Endothelial cell of umbilical vein (primary cell): ENCODE measurements around the gene SKP1. TPM values are rescaled to one million over a fixed set of nuclear protein-coding genes. Genes with fewer than 3 reads are reported as not detected.

ENCODE experiments used
- BruUV-seq: library from RNA; stranded (reverse); fragments of 400-500 nt; replicated peaks from 2 replicates; lab custom pipeline; 2021; lab: Mats Ljungman, UMichigan
- CTCF ChIA-PET: fragments of 300-600, 350-600 bp; sonication (Branson Sonifier 250); formaldehyde crosslinking; loops from one replicate; lab custom pipeline; 2021; ENCODE audit warnings: antibody characterized with exemption, inconsistent platforms; lab: Charles Lee
- POLR2A ChIA-PET: fragments of 300-600, 350-600 bp; sonication (Branson Sonifier 250); formaldehyde crosslinking; loops from one replicate; lab custom pipeline; 2021; ENCODE audit warnings: antibody characterized with exemption, inconsistent platforms; lab: Charles Lee
- DNase-seq: peaks from one replicate; pipeline ENCODE4 v3.0.0-alpha.2; 2011; ENCODE audit warnings: low read depth, low spot score
- FAIRE-seq: peaks from 2 replicates; lab custom pipeline; 2011; peaks lifted over from hg19 to GRCh38; lab: Jason Lieb, UNC
- H2AFZ ChIP-seq: 2 replicates; pipeline ENCODE4 v1.6.0; 2012; ENCODE audit warnings: low read depth, low read length, control low read depth, inconsistent platforms
- H3K27ac ChIP-seq: 2 replicates; pipeline ENCODE4 v1.5.1; 2011; ENCODE audit warnings: low read depth, mild to moderate bottlenecking, control low read depth, low read length, moderate library complexity; ENCODE audit not compliant: insufficient read depth
- H3K27me3 ChIP-seq, 2 experiments: 2 replicates each; pipeline versions ENCODE4 v1.6.0 to v1.6.1; 2011; ENCODE audit warnings: low read length in 2 of 2, mixed read lengths in 1 of 2; ENCODE audit not compliant: control insufficient read depth in 2 of 2, insufficient read depth in 2 of 2
- H3K36me3 ChIP-seq, 2 experiments: 2 replicates in 1 of 2; 3 replicates in 1 of 2; pipeline ENCODE4 v1.5.1; 2011; ENCODE audit warnings: low read length in 2 of 2, mild to moderate bottlenecking in 1 of 2, moderate library complexity in 1 of 2; ENCODE audit not compliant: control insufficient read depth in 2 of 2, insufficient read depth in 2 of 2; ENCODE audit errors: extremely low read depth in 1 of 2
- H3K4me1 ChIP-seq: 3 replicates; pipeline ENCODE4 v1.5.1; 2011; ENCODE audit warnings: mild to moderate bottlenecking, low read length; ENCODE audit not compliant: control insufficient read depth, insufficient read depth; ENCODE audit errors: extremely low read depth
- H3K4me2 ChIP-seq: 2 replicates; pipeline ENCODE4 v1.6.1; 2011; ENCODE audit warnings: low read length, control low read depth, mixed read lengths; ENCODE audit not compliant: insufficient read depth
- H3K4me3 ChIP-seq, 3 experiments: fragments of 200-600 bp in 1 of 3; sonication (generic), shearing (Covaris generic) in 1 of 3; replicated peaks in 1 of 3; 2 replicates each; pipeline ENCODE4 v1.5.1; 2011 to 2016; ENCODE audit warnings: control low read depth in 3 of 3, low read length in 3 of 3, mild to moderate bottlenecking in 2 of 3, inconsistent platforms in 1 of 3, low read depth in 1 of 3, moderate library complexity in 1 of 3; ENCODE audit not compliant: insufficient read depth in 1 of 3
- H3K79me2 ChIP-seq: 2 replicates; pipeline ENCODE4 v1.6.0; 2012; ENCODE audit warnings: low read length, inconsistent platforms; ENCODE audit not compliant: control insufficient read depth, insufficient read depth
- H3K9ac ChIP-seq: replicated peaks from 2 replicates; pipeline ENCODE3; 2011; ENCODE audit warnings: low read length, control low read depth; ENCODE audit not compliant: insufficient read depth; ENCODE audit errors: extremely low read depth
- H3K9me1 ChIP-seq: replicated peaks from 3 replicates; pipeline ENCODE4 v1.6.0; 2011; ENCODE audit warnings: mild to moderate bottlenecking, low read length; ENCODE audit not compliant: control insufficient read depth, insufficient read depth; ENCODE audit errors: extremely low read depth
- H3K9me3 ChIP-seq: replicated peaks from 2 replicates; pipeline ENCODE4 v1.5.1; 2012; ENCODE audit warnings: low read length, inconsistent platforms; ENCODE audit not compliant: control insufficient read depth, insufficient read depth
- H4K20me1 ChIP-seq: replicated peaks from 2 replicates; pipeline ENCODE3; 2011; ENCODE audit warnings: mild to moderate bottlenecking, low read length; ENCODE audit not compliant: control insufficient read depth, insufficient read depth; ENCODE audit errors: extremely low read depth
- CTCF ChIP-seq, 2 donors: IDR thresholded peaks; 1 replicate in 1 of 2; 2 replicates in 1 of 2; pipeline ENCODE4 v1.5.1; 2011; ENCODE audit warnings: low read length in 2 of 2, mild to moderate bottlenecking in 2 of 2, moderate library complexity in 2 of 2, control low read depth in 1 of 2, inconsistent platforms in 1 of 2, low read depth in 1 of 2; ENCODE audit not compliant: insufficient read depth in 1 of 2; ENCODE audit errors: extremely low read depth in 1 of 2
- EZH2 ChIP-seq: IDR thresholded peaks from 2 replicates; pipeline ENCODE4 v1.6.1; 2012; ENCODE audit warnings: borderline replicate concordance, low read depth, mild to moderate bottlenecking, moderate library complexity, low read length, inconsistent platforms; ENCODE audit not compliant: severe bottlenecking
- FOS ChIP-seq: IDR thresholded peaks from 2 replicates; pipeline ENCODE4 v1.6.1; 2011; ENCODE audit warnings: mild to moderate bottlenecking, low read length, moderate library complexity, borderline replicate concordance; ENCODE audit not compliant: insufficient read depth
- GATA2 ChIP-seq: IDR thresholded peaks from 2 replicates; pipeline ENCODE4 v1.7.0; 2011; ENCODE audit warnings: low read depth, mild to moderate bottlenecking, moderate library complexity, mixed read lengths, low read length; ENCODE audit not compliant: insufficient read length, insufficient read depth
- JUN ChIP-seq: IDR thresholded peaks from 2 replicates; pipeline ENCODE4 v1.6.1; 2011; ENCODE audit warnings: borderline replicate concordance, low read depth; ENCODE audit not compliant: insufficient read length, insufficient read depth
- MAX ChIP-seq: IDR thresholded peaks from 2 replicates; pipeline ENCODE4 v1.6.1; 2011; ENCODE audit not compliant: insufficient read depth, insufficient read length
- MYC ChIP-seq: IDR thresholded peaks from one replicate; pipeline ENCODE4 v1.6.1; 2011; ENCODE audit warnings: mild to moderate bottlenecking, low read depth, low read length
- POLR2A ChIP-seq: IDR thresholded peaks from 2 replicates; pipeline ENCODE4 v1.6.1; 2012; ENCODE audit warnings: low read depth, mild to moderate bottlenecking, control low read depth, low read length
- POLR2AphosphoS5 ChIP-seq: IDR thresholded peaks from 2 replicates; pipeline ENCODE4 v1.6.1; 2012; ENCODE audit warnings: low read depth, mild to moderate bottlenecking, control low read depth, low read length, moderate library complexity; ENCODE audit not compliant: insufficient read depth
- dilution Hi-C: fragments of 300-500 bp; cut with MboI; formaldehyde crosslinking; loops from one replicate; pipeline ENCODE4 v1.15.0; 2019; ENCODE audit warnings: low sequenced_read_pairs; ENCODE audit not compliant: extremely low pct_ligation_motif_present
- intact Hi-C: fragments of 100-400 bp; cut with micrococcal nuclease; formaldehyde crosslinking; loops from one replicate; pipeline ENCODE4 v1.10.0; 2022
- polyA plus RNA-seq, 4 experiments: library from polyadenylated mRNA; depleted of rRNA in 3 of 4; stranded (reverse) in 3 of 4; unstranded in 1 of 4; fragments of >200 nt; gene quantifications; 2 replicates each; pipeline versions ENCODE4 v1.2.1 to v1.2.3, GENCODE V29; 2011 to 2012; ENCODE audit warnings: missing spikeins in 1 of 4
- total RNA-seq: library from RNA; stranded (reverse); gene quantifications from 2 replicates; pipeline ENCODE4 v1.2.3, GENCODE V29; 2021

Gene SKP1
- total and polyA plus RNA-seq, 2 donors (not counting 3 experiments of a cell fraction or from before 2014, with no cell fraction given): 214 to 320 TPM

DNA sequence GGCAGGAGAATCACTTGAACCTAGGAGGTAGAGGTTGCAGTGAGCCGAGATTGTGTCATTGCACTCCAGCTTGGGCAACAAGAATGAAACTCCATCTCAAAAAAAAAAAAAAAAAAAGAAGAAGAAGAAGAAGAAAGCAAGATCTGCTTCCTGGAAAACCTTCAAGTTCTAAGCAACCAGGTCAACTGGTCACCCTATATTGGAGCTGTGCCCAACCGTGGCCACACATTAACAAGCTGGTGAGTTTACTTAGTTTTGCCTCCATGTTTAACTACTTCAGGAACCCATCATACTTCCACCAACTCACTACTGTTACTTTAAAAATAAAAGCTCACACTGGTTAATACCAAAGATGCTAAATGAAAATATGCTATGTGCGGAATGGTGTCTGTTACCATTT is 12.3 kb upstream of the SKP1 start:
- no peaks in the 10 kb centered on the region for H4K20me1 ChIP-seq
- no peak overlapping the region for H3K4me2 ChIP-seq
- no peaks in the 10 kb centered on the region for H3K79me2 ChIP-seq
- no peak overlapping the region for H3K27ac ChIP-seq
- no peaks in the 10 kb centered on the region for H3K9me1 ChIP-seq
- ChIA-PET CTCF (interaction anchor here (1.4 to 4.4 kb wide), 3 partner anchors 36 to 389 kb away, joined by 4 to 44 read pairs (median 9); partner anchors contain the start of gene PPP2CA), POLR2A (no interaction called here)
- no peak for FAIRE-seq
- no peak for TF ChIP-seq POLR2A
- no peak for TF ChIP-seq MYC
- no peak for TF ChIP-seq GATA2
- TF ChIP-seq POLR2AphosphoS5: no peak
- TF ChIP-seq CTCF (IDR thresholded peaks at IDR 0.05; ENCODE audit: extremely low read depth in 1 of 2, insufficient read depth in 1 of 2, low read depth in 1 of 2, low read length in 2 of 2): no peak
- no peak for TF ChIP-seq EZH2
- no peak for TF ChIP-seq JUN
- TF ChIP-seq FOS: no peak
- no peak for TF ChIP-seq MAX
- no peak overlapping the region for H3K4me3 ChIP-seq
- H3K9me3 ChIP-seq: no peaks in the 10 kb centered on the region
- no peak overlapping the region for H3K9ac ChIP-seq
- H3K36me3 ChIP-seq: no peaks in the 10 kb centered on the region
- intact Hi-C loops: no loop called here
- H2AFZ ChIP-seq: no peak overlapping the region
- BruUV-seq: no TSS peak
- dilution Hi-C loops: no loop called here
- DNase-seq: no peak
- H3K4me1 ChIP-seq: no peaks in the 10 kb centered on the region
- H3K27me3 ChIP-seq: no peaks in the 10 kb centered on the region
